GM19438 (cell line): ENCODE results near the gene CPD.

Experiments used
- ATAC-seq: cut with Tn5 transposase; IDR thresholded peaks from one replicate; pipeline ENCODE4 v1.9.1; 2021; ENCODE audit warnings: low read depth; ENCODE audit not compliant: unreplicated experiment

CPD gene

GRCh38 chr17:30352240-30352814 lies 26.4 kb upstream of the CPD start:
- ATAC-seq = no peak

DNA sequence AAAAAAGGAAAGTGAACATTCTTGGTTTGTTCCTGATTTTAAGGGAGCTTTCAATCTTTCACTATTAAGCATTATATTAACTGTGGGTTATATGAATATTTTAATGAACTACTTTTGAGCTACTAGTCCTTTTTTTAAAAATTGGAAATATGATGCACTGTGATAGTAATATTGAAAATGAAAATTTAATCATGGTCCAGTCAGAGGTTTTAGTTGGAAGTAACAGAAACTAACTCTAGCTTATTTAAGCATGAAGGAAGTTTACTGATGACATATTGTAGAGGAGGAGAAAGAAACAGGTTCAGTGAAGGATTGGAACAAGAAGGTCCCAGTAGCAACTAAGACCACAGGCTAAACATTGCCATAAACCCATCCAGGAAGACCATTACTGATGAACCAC lies 24.0 kb upstream of the CPD start:
- no peak for ATAC-seq

DNA sequence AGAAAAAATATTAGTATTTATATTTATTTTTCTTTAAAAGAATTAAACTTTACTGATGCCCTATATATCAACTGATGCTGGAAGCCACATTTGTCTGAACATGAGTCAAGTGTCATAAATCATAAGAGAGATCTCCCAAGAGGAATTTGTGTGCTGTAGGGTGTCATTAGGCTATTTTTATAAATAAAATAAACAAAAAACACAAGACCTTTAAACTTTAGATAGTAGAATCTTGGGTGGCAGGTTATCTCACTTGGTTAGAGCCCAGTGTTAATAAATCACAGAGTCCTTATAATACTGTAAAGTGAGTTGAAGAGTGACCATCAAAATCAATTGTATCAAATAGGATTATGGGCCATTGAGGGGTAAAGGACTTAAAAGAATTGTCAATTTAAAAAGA lies 21.3 kb upstream of the CPD start:
- ATAC-seq = no peak

GRCh38 chr17:30358055-30358760 lies 20.5 kb upstream of the CPD start:
- no peak for ATAC-seq

DNA sequence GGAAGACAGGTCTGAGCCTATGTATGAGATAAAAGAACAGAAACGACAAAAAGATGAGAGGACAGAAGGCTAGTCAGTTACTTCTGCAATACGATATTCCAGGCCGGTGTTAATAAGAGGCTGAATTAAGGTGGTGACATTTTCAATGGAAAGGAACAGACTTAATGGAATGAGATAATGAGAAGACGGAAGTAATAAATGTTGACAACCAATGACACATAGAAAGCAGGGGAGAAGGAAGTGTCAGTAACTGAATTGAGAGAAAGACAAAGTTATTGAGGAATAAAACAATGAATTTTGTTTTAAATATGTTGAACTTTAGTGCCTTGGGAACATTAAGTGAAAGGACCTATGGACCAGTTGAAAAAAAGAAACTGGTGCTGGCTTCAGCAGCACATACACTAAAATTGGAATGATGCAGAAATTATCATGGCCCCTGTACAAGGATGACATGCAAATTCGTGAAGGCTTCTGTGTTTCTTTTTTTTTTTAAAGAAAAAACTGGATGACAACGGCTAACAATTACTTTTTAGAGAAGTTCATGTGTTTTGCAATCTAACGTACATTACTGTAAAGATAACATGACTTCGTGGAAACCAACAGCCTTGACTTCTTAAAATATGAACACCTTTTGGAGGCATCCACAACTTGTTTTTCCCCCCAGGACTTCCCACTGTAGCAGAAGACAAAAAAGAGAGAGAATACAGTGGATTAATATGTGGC lies 18.5 kb upstream of the CPD start:
- no peak for ATAC-seq

- ATAC-seq = no peak
Observed at GRCh38 chr17:30361766-30362279, 16.9 kb upstream of the CPD start.

DNA sequence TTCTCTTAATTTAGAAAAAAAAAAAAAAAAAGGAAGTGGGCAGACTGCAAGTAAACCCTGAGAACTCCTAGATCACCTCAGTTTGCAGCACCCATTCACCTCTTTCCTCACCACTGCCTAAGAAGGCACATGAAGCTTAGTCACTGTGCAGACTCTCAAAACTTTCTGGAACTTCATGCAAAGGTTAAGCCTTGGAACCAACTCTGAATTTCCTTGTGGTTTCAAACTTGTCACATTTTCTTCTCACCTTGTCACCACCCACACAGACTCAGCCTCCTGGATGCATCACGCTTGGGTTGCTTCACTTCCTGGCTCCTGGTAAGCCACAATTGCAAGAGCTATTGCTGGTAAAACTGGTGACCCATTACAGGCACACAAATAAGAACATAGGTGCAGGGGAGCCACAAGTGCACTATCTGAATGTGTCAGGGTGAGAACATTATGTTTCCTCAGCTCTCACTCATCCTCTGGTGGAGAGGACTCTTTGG lies 15.0 kb upstream of the CPD start:
- ATAC-seq = peak; percentile 88

DNA sequence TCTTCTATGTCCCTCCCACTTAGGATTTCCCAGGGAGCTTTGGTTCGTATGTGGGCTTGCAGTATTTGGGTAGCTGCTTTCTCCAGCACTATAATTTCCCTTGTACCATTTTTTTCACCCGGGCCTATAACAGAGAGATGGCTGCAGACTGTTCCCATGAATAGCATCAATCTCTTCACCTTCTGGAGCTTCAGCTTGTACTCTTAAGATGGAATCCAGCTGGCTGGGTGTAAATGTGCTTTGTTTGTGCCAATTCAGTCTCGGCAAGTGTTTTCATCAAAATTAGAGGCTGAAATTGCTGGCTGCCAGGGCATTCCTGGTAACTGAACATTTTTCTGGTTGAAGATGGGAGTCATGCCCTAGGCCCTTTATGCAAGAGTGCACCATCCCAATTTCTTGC lies 12.2 kb upstream of the CPD start:
- no peak for ATAC-seq

GRCh38 chr17:30368912-30369720 lies 9.6 kb upstream of the CPD start:
- no peak for ATAC-seq

- ATAC-seq = no peak
Observed at GRCh38 chr17:30369995-30370394, 8.7 kb upstream of the CPD start.

DNA sequence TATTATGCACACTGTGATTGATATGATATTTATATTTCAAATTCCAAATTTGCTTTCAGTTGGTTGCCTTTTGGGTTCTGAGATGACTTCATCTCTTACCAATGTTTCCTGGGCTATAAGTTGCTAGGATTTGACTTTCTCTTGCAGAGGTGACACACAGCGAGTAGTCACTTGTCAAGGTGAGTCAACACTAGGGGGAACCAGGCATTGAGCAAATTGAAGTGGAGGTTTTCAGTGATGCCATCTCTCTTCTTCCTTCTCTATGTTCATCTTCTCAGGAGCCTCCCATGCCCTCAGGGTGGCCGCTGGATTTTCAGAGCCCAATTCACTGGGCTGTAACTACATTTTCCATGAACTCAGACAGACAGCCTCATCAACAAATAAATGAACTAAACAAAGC lies 6.0 kb upstream of the CPD start:
- no peak for ATAC-seq

DNA sequence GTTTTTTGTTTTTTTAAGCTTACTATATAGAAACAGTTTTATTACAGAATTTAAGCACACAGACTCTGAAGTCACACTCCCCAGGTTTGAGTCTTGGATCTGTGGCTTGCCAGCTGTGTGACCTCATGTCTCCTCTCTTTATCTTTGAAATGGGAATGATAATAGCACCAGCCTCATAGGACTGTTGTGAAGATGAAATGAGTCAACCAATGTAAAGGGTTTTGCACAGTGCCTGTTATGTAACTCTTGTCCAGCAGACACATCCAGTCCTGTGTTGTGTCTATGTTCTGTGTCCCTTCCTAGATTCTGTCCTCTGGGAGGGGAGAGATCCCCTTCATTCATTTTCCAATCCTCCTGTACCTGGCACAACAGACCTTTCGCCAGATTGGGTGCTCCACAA lies 3.1 kb upstream of the CPD start:
- no peak for ATAC-seq

DNA sequence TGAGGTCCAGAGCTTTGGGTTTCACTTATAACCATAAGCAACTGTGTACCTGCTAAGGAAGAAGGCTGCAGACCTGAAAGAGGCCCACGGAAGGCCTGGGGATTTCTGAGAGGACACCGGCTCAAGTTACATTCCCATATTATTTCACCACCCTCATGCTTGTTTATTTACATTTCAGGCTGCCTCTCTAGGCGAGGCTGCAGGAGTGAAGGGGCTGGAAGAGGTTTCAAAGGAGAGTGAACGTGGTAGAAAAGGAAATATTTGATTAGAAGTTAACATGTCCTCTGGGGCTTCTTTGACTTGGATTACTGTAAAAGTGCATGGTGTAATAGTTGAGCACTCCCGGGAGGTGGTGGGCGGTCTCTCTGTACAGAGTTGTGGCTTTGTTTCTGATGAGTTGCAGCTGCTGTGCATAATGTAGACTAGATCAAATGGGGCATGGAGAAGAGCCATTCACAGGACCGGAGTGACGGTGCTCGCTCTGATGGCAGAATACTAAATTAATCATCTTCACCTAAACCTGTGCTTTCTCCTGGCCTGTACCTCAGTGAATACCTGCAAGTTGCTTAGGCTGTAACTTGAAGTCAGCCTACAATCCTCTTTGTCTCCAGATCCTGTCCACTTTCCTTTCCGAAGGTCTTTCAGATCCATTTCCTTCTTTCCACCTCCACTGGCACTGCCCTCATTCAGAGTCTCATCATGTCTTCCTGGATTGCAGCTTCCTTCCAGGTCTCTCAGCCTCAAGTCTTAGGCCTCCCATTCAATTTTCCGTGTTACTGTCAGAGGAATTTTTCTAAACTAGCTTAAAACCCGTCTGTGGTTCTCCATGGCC lies 1.9 kb upstream of the CPD start:
- ATAC-seq = no peak

GRCh38 chr17:30377574-30378240 lies 1.0 kb upstream of the CPD start:
- no peak for ATAC-seq

DNA sequence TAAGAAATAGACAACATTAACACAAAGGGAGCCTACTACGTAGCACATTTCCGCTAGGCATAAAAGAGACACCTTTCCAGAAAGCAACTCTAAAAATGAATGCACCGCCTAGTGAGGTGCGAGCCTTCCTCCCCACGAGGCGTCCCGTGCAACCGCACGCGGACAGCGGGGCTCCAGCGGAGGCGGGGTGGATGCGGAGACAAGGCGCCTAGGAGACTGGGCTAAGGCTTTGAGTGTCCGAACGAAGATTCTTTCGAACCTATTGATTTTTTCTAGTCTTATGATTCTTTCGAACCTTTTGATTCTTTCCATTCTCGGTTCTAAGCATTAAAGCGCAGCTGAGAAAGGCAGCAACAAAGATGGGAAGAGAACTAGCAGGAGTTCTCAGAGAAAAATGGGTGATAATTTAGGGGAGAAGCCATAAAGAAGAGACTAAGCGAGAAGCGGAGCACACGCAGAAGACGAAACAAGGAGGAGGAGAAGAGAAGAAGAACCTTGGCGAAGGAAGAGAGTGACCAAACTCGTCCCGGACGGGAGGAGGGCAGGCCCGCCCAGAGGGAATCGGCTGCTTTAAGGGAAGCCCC lies 394 bp upstream of the CPD start:
- ATAC-seq = no peak

GRCh38 chr17:30379303-30379902 lies 676 bp downstream of the CPD start:
- ATAC-seq = peak; percentile 16

- no peak for ATAC-seq
Observed at GRCh38 chr17:30379903-30380381, 1.2 kb downstream of the CPD start.

GRCh38 chr17:30380643-30381339 lies 2.1 kb downstream of the CPD start:
- ATAC-seq = no peak
